HG03097 (cell line): ENCODE results near the gene DNAH7.
"Not testable (repeated sequence)": the region's sequence is repeated elsewhere in the genome, so short reads cannot be mapped to it uniquely, and the experiment has no call there.

Experiments used
- ATAC-seq: cut with Tn5 transposase; IDR thresholded peaks from one replicate; pipeline ENCODE4 v1.9.1; 2021; ENCODE audit not compliant: unreplicated experiment, low FRiP score

Gene DNAH7

DNA sequence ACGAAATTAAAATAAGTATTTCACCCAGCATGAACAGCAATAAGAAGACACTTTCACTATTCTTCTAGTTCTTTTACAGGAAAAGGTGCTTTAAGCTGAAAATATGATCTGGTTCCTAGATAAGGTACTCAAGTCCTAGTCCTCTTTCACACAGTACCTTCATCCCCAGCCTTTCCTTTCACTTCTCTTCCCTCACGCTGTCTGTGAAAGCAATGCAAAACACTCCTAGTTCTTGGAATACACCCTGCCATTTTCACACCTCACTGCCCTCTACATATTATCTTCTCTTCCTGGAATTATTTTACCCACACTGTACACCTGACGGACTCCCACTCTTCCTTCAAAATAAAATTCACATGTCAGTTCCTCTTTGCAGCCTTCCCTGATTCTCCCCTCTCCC, 82.9 kb downstream of the DNAH7 start:
- no peak for ATAC-seq

- no peak for ATAC-seq
Measured at GRCh38 chr2:195984923-195985726, 83.5 kb downstream of the DNAH7 start.

GRCh38 chr2:195967336-195967735, 101.3 kb downstream of the DNAH7 start:
- no peak for ATAC-seq

DNA sequence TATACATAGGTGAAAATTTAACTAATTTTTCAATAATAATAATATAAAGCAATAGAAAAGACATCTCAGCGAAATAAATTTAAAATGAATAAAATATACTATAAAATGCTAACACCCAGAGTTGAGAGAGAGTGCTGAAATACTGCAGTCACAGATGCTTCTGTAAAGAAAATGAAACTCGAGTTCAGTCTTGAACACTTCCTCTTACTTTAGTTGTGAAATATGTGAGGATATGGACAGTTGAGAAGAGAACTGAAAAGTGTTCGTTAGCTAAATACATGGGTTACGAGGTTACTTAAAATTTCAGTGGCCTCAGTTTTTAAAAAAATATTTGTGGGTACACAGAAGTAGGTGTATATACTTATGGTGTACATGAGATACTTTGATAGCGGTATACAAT, 106.8 kb downstream of the DNAH7 start:
- peak; percentile 83 for ATAC-seq

- ATAC-seq: no peak
Measured at GRCh38 chr2:195959341-195959740, 109.3 kb downstream of the DNAH7 start.

- no peak for ATAC-seq
Measured at GRCh38 chr2:195956725-195957124, 111.9 kb downstream of the DNAH7 start.

- ATAC-seq: no peak
Measured at GRCh38 chr2:195945056-195945455, 123.6 kb downstream of the DNAH7 start.

GRCh38 chr2:195937176-195937575, 131.5 kb downstream of the DNAH7 start:
- no peak for ATAC-seq

- ATAC-seq: no peak
Measured at GRCh38 chr2:195934484-195934883, 134.2 kb downstream of the DNAH7 start.

GRCh38 chr2:195929531-195929930, 139.1 kb downstream of the DNAH7 start:
- ATAC-seq: no peak

- no peak for ATAC-seq
Measured at GRCh38 chr2:195925120-195925519, 143.5 kb downstream of the DNAH7 start.

GRCh38 chr2:195923889-195924288, 144.7 kb downstream of the DNAH7 start:
- no peak for ATAC-seq

DNA sequence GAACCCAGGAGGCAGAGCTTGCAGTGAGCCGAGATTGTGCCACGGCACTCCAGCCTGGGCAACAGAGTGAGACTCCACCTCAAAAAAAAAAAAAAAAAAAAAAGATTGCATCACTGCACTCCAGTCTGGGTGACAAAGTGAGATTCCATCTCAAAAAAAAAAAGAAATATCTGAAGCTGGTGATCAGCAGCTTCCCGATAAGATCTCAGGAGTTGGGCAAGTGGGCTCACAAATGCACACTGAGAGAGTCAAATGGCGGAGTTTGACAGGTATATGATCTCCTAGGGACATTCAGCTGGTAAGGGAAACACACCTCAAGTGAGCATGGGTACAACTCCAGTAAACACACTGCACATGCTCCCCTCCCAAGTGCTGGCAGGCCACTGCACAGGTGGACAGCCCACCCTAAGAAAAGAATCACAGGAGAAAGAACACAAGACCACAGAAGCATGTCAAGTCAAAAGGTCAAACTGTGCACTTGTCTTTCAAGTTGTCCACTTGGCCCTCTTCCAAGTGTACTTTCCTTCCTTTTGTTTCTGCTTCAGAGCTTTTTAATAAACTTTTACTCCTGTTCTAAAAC, 151.5 kb downstream of the DNAH7 start:
- ATAC-seq: not testable (repeated sequence)

- ATAC-seq: no peak
Measured at GRCh38 chr2:195912079-195912478, 156.6 kb downstream of the DNAH7 start.

DNA sequence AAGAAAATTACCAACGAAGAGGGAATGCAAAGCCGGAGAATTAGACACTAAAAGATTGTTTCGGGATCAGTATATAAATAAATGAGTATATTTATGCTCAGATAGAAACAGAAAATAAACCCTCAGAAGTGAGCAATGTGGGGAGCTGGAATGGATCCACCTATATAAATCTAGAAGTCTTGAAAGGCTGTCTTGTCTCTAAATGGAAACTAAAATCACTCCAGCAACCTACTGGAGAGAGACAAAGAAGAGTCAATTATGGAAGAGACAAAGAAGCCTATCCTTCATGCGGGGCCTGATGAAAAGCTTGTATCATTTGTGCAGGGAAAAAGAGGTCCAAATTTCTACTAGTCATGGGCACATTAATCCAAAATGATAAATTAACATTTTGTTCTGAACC, 158.1 kb downstream of the DNAH7 start:
- ATAC-seq: no peak

- no peak for ATAC-seq
Measured at GRCh38 chr2:195909926-195910325, 158.7 kb downstream of the DNAH7 start.

DNA sequence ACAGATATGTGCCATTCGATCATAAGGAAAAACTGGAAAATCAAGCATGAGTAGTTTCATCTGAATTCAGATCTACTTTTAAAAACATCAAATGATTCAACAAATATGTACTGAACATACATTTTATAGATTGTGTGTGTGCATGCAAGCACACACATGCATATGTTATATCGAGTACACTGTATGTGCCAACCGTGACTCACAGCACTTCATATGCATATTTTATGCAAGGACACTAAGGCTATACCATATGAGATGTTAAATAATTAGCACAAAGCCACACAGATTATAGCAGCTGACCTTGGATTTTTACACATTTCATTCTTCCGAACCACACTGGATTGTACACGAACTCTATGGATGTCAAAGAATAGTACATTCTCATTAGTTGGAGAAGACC, 161.2 kb downstream of the DNAH7 start:
- ATAC-seq: no peak

- ATAC-seq: no peak
Measured at GRCh38 chr2:195903956-195904355, 164.7 kb downstream of the DNAH7 start.

DNA sequence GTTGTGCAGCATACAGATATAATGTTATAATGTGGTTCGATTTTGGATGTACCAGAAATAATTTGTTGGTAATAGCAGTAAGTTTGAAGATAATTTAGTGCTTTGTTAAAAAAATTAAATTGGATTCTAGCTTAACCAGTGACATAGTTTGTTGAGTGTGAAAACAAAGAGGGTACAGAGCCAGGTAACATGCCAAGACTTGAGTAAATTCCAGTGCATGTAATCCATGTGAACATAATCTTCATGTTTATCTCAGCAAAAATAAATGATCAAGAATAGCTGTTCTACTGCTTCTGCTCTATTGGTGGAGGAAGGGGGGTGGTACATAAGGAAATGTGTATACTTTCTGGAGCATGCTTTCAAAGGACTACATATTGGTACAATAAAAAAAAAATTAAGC, 165.8 kb downstream of the DNAH7 start:
- no peak for ATAC-seq

DNA sequence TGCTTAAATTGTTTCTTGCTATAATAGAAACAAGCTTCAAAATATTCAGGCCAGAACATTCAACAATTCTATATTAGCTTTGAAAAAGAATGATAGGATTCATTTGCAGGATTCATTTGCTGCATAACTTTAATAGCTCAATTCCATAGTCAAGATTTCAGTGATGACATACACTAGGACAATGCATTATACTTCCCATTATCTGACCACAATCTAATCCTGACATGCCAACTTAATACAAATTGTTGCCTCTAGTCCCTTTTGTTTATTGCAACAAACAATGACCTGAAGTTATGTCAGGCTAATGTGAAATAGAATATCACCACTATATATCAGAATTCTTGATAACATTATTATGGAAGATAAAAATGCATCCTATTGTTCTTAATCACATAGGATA, 169.4 kb downstream of the DNAH7 start:
- no peak for ATAC-seq

- no peak for ATAC-seq
Measured at GRCh38 chr2:195898505-195899191, 170.0 kb downstream of the DNAH7 start.

GRCh38 chr2:195891081-195891480, 177.6 kb downstream of the DNAH7 start:
- ATAC-seq: no peak
